NK-92 (cell line): ENCODE measurements around the gene MRPL36.
"Not testable (repeated sequence)": the region's sequence is repeated elsewhere in the genome, so short reads cannot be mapped to it uniquely, and the experiment has no call there.

Experiments
- DNase-seq: peaks from one replicate; lab custom pipeline; 2025; ENCODE audit not compliant: unreplicated experiment; lab: John Stamatoyannopoulos, UW

The MRPL36 gene

DNA sequence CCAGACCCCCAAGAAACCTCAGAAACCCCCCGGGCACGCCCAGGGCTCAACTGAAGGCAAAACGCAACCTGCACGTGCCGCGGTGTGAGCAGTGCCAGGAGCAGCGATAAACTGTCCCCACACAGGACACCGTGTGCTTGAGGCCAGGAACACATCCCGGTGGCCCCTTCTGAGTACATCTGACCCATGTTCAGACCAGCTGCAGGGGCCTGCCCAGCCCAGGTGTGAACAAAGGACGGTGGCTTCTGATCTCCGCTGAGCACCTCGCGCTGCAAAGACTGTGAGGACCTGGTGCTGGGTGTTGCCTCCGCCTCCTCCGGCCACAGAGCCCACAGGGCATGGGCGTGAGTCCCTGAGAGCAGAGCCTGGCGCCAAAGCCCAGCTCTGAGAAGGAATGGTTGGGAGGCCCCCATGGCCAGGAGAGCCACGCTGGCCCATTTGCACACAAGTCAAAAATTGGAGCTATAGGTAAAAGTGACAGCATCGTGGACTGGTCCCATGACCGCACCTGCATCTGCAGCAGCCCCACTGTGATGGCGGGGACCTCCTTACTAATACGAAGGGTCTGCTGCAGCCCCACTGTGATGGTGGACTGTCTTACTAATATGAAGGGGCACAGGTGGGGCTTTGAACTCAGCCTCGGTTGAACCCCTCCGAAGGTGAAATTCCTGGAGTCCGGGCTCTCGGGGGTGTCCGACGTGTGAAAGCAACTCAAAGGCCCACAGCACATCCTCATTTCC lies 33.0 kb upstream of the MRPL36 start:
- no peak for DNase-seq

- DNase-seq, result no peak
Measured at GRCh38 chr5:1831677-1832313, 32.2 kb upstream of the MRPL36 start.

- DNase-seq, result no peak
Measured at GRCh38 chr5:1831257-1831656, 31.6 kb upstream of the MRPL36 start.

DNA sequence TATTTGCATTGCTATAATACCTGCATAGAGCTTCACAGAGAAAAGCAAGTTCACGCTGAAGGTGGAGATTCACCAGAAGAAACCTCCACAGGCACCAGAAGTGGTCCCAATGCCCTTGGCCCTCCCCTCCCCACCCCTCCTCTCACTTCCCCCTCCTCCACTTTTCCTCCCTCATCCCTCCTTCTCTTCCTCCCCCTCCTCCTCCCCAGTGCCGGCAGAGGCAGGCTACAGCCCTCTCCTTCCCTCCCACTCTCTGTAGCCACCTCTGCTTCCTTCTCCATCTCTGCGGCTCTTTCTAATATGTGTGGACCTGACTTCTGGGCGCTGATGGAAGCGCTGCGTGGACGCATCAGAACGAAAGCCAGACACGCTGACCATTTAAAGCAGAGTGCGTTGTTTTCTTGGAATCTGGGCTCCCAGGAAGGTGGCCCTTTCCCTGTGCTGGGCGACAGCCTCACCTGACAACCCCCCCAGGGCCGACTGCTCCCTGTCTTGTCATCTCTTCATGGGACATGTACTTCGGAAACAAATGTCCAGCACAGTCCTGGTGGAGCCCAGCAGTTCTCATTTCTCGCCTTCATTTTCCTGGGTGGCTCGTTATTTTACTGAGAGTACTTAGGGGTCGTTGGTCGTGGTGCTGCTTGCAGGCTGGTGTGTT lies 31.1 kb upstream of the MRPL36 start:
- no peak for DNase-seq

- no peak for DNase-seq
Measured at GRCh38 chr5:1827886-1828397, 28.3 kb upstream of the MRPL36 start.

GRCh38 chr5:1827025-1827885 lies 27.6 kb upstream of the MRPL36 start:
- DNase-seq, result no peak

GRCh38 chr5:1826235-1826980 lies 26.8 kb upstream of the MRPL36 start:
- no peak for DNase-seq

DNA sequence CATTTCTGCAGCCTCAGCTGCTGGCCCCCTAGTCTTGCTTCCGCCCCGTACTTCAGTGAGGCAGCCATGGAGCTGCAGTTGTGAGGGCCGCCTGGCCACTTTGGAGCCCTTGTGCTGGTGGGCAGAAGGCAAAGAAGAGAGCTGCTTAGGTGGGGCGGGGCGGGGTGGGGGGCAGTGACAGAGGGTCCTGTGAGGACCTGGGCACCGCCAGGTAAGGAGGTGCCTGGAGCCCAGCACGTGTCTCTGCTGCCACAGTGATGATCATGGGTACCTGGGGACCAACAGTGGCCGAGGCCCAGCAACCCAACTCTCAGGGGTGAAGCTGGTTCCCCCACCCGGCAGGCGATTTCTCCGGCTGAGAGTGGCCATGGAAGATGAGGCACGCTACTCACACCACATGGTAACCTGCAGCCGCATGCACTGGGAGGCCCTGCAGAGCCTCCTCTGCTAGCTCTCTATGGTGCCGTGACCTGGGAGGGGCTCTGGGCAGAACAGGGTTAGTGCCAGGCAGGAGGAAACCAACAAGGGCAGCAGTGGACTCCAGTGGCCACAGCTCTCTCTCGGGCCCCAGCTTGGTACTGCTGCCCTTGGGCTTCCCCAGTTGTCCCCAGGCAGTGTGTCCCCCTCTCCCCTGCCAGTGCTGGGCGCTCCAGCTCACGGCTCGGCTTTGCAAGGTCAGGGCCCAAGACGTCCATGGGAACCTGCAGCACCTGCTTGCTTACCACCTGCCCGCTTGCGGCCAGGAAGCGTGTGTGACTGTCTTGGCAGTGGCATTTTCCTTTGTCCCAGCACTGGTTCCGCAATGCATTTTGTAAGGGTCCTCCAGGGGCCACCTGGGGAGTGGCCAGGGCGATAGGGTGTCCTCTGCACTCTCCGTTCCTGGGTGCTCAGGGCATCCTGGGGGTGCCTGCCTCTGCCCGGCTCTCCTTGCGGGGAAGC lies 25.5 kb upstream of the MRPL36 start:
- no peak for DNase-seq

- DNase-seq, result no peak
Measured at GRCh38 chr5:1824109-1824821, 24.6 kb upstream of the MRPL36 start.

GRCh38 chr5:1823381-1824034 lies 23.9 kb upstream of the MRPL36 start:
- DNase-seq, result no peak

- no peak for DNase-seq
Measured at GRCh38 chr5:1821862-1822261, 22.2 kb upstream of the MRPL36 start.

DNA sequence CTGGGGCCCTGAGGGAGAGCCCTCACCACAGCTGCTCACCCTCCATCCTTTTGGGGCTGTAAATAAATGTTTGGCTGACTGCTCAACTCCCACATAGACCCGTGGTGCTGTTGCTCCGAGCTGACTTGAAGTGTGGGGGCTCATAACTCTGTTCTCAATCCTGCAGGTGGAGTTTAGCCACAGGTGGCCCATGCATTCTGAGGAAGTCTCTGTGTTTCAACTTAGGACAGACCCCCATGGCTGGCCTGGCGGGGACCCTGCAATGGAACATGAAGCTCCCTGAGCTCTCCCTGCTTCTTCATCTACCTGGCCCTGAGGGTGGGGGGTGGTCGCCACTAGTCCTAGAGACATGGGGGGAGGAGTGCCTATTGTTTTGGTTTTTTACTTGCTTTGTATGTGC lies 21.3 kb upstream of the MRPL36 start:
- DNase-seq, result no peak

- no peak for DNase-seq
Measured at GRCh38 chr5:1820381-1820780, 20.7 kb upstream of the MRPL36 start.

- DNase-seq, result no peak
Measured at GRCh38 chr5:1819458-1819857, 19.8 kb upstream of the MRPL36 start.

DNA sequence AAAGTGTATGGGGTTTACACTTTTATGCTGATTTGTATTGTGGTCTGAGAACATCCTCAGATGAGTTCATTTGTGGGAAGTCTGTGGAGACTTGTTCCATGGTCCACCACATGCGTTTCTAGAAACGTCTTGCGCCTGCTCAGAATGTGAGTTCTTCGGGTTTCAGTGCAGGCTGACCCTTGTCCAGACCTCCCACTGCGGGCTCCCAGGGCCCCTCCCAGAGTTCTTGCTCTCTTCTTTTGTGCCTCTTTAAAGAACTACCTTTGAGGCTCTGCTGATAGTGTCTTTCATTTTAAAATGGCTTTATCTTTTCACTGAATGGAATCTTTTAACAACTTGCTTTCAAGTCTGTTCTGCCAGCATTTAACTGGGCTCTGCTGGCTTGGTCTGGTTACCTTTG lies 19.1 kb upstream of the MRPL36 start:
- no peak for DNase-seq

DNA sequence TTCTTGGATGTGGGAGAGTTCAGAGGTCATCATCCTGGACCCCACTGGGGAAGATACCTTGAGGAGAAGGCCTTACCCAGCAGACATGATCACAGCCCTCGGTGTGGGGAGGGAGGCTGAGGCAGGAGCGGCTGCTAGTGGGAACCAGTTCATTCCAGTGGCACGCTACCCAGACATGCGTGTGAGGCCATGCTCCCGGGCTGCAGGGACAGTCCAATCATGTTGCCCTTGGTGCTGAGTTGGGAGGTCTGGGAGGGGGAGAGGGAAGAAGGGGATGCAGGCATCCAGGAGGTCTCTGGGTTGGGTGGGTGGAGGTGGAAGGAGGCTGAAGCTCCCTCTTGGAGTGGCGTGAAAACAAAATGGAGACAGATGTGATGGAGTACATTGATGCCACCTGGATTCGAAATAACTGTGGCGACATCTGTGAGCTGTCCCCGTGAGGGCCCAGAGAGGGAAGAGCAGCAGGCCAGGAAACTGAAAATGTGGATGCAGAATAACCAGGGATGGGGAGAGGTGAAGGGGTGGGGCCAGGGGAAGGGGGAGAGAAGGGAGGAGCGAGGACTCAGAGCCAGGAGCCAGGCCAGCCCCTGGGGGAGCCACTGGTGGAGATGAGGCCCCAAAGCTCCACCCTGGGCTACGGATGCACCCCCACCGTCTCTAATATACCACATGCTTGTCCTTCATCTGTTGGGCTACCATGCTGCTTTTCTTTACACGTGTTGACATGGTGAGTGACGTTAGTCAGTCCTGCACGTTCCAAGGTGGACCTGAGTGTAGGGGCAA lies 17.8 kb upstream of the MRPL36 start:
- no peak for DNase-seq

DNA sequence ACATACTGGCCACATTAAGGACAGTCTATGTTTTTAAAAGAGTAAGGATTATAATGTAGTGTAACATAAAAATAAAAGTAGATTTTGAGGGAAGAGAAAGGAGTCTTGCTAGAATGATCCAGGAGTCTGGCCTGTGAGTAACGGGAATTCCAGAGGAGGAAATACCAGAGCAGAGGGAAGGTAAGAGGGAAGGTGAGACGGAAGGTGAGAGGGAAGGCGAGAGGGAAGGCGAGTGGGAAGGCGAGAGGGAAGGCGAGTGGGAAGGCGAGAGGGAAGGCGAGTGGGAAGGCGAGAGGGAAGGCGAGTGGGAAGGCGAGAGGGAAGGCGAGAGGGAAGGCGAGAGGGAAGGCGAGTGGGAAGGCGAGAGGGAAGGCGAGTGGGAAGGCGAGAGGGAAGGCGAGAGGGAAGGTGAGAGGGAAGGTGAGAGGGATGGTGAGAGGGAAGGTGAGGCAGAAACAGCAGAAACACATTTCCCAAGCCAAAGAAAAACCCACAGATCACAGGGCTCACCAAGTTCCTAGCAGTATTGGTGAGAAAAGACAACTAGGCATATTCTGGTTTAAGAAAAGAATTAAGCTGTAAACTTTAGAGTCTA lies 17.0 kb upstream of the MRPL36 start:
- not testable (repeated sequence) for DNase-seq
